Esophagus muscularis mucosa (tissue), 3 donors: Measurements from ENCODE around the gene SCNN1B.

Experiments used
- EP300 ChIP-seq: sonication (generic); formaldehyde crosslinking; IDR thresholded peaks from one replicate; pipeline ENCODE4 v1.6.1; 2017; ENCODE audit warnings: antibody characterized with exemption
- TF ChIP-seq, protein P1 (sequence below), 3 experiments: fragments of 200-600 bp in 2 of 3; fragments of 450-650 bp in 1 of 3; sonication (generic) in 2 of 3; IDR thresholded peaks; one replicate each; pipeline ENCODE4 v1.5.1; 2017 to 2019; ENCODE audit warnings: antibody characterized with exemption in 3 of 3, mild to moderate bottlenecking in 2 of 3, moderate library complexity in 1 of 3

DNA sequence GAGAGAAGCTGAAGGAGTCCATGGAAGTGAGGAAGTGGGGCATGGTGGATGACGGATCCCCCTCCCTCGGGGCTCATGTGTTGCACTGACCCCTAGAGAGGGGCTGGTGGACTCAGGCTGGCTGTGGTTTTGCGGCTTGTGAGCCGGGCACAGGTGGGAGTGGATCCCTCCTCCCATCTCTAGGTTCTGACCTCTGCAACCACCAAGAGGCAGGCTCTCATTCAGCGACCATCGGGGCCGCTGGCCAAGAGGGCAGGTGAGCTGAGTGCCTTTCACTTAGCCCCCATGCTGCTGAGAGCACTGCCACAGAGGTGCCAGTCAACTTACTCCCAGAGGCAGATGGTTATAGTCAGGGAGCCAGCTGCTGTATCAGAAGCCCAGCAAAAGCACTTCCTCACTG is 67.3 kb downstream of the SCNN1B start:
- TF ChIP-seq EP300, result no peak
- TF ChIP-seq, protein P1, sequence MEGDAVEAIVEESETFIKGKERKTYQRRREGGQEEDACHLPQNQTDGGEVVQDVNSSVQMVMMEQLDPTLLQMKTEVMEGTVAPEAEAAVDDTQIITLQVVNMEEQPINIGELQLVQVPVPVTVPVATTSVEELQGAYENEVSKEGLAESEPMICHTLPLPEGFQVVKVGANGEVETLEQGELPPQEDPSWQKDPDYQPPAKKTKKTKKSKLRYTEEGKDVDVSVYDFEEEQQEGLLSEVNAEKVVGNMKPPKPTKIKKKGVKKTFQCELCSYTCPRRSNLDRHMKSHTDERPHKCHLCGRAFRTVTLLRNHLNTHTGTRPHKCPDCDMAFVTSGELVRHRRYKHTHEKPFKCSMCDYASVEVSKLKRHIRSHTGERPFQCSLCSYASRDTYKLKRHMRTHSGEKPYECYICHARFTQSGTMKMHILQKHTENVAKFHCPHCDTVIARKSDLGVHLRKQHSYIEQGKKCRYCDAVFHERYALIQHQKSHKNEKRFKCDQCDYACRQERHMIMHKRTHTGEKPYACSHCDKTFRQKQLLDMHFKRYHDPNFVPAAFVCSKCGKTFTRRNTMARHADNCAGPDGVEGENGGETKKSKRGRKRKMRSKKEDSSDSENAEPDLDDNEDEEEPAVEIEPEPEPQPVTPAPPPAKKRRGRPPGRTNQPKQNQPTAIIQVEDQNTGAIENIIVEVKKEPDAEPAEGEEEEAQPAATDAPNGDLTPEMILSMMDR (IDR thresholded peaks at IDR 0.05), result no peak
